ENCODE data around the gene RREB1.

RREB1 gene

GRCh38 chr6:7254980-7255835 is 147.4 kb downstream of the RREB1 start:
- TF ChIP-seq, protein P1, sequence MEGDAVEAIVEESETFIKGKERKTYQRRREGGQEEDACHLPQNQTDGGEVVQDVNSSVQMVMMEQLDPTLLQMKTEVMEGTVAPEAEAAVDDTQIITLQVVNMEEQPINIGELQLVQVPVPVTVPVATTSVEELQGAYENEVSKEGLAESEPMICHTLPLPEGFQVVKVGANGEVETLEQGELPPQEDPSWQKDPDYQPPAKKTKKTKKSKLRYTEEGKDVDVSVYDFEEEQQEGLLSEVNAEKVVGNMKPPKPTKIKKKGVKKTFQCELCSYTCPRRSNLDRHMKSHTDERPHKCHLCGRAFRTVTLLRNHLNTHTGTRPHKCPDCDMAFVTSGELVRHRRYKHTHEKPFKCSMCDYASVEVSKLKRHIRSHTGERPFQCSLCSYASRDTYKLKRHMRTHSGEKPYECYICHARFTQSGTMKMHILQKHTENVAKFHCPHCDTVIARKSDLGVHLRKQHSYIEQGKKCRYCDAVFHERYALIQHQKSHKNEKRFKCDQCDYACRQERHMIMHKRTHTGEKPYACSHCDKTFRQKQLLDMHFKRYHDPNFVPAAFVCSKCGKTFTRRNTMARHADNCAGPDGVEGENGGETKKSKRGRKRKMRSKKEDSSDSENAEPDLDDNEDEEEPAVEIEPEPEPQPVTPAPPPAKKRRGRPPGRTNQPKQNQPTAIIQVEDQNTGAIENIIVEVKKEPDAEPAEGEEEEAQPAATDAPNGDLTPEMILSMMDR (conservative IDR thresholded peaks at IDR 0.05), result no peak
- TF ChIP-seq ZFX (IDR thresholded peaks at IDR 0.05), result no peak
- no peak overlapping the region for H3K27ac ChIP-seq

- no peak for TF ChIP-seq ZFX (IDR thresholded peaks at IDR 0.05)
- TF ChIP-seq, protein P1 (conservative IDR thresholded peaks at IDR 0.05), result no peak
- H3K27ac ChIP-seq, result no peak overlapping the region
These were observed 148.2 kb downstream of the RREB1 start for GRCh38 chr6:7255918-7256317.

GRCh38 chr6:7256785-7257184 is 149.0 kb downstream of the RREB1 start:
- TF ChIP-seq ZFX (IDR thresholded peaks at IDR 0.05), result no peak
- TF ChIP-seq, protein P1 (conservative IDR thresholded peaks at IDR 0.05), result no peak
- H3K27ac ChIP-seq, result no peak overlapping the region

- TF ChIP-seq ZFX (IDR thresholded peaks at IDR 0.05), result no peak
- TF ChIP-seq, protein P1 (conservative IDR thresholded peaks at IDR 0.05), result no peak
- H3K27ac ChIP-seq, result no peak overlapping the region
These were observed 149.9 kb downstream of the RREB1 start for GRCh38 chr6:7257521-7258230.

- no peak overlapping the region for H3K27ac ChIP-seq
- TF ChIP-seq, protein P1 (conservative IDR thresholded peaks at IDR 0.05), result no peak
These were observed 150.5 kb downstream of the RREB1 start for GRCh38 chr6:7258231-7258763.

GRCh38 chr6:7260291-7261031 is 152.7 kb downstream of the RREB1 start:
- TF ChIP-seq ZFX (IDR thresholded peaks at IDR 0.05), result no peak
- peak overlapping the region; percentile 83 for H3K27ac ChIP-seq

DNA sequence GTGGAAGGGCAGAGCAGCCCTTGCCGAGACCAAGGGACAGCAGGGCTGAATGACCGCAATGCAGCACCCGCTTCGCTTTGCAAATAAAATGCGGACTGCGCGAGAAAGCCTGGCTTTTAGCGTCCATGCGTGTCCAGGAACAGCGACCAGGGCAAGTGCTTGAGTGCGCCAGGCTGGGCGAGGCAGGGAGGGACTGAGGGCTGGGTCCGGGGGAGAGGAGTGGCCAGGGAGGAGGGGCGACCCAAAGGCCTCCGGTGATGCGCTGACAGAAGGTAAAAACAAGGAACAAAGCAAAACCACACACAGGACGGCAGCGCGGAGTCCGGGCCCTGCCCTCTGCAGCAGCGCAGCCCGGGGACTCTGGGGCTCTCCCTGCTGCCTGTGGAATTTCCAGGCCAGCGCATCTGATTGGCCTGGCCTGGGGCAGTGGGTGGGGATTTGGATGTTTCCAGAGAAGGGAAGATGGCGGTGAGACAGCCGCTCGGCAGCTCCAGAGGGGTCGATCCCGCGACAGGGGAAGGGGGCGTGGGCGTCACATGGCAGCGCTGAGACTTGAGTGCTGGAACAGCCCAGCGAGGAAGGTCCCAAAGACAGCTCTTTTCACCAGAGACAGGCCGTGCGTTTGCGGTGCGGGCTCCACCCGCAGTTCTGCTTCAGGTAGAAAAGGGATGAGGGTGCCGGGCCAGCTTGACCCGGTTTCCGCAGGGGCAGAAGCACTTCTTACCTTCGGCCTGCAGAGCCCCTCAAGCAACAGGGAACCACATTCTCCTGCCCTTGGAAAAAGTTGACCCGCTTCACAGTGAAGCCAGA is 153.5 kb downstream of the RREB1 start:
- TF ChIP-seq ZFX (IDR thresholded peaks at IDR 0.05), result 0 out of 2 replicates have a peak, but pooled peaks have one; percentile 15
- TF ChIP-seq, protein P1 (conservative IDR thresholded peaks at IDR 0.05), result no peak
- peak overlapping the region; percentile 83 for H3K27ac ChIP-seq
